Measurements from ENCODE around the gene CLN6. TPM values are rescaled to one million over a fixed set of nuclear protein-coding genes. Genes with fewer than 3 reads are reported as not detected.

The CLN6 gene
- total RNA-seq, 1 donor from 2014 or later = 19.0 TPM

- Histone ChIP-seq H3K4me2 (ENCODE audit: low read length) (no peak overlapping the region), H3K9ac (ENCODE audit: low read length) (no peak overlapping the region), H3K4me1 (ENCODE audit: insufficient read depth, low read length) (peaks cover 3% of the 10 kb centered on the region), H3K4me3 (ENCODE audit: insufficient read depth, low read depth, low read length) (no peak overlapping the region), H3K27ac (ENCODE audit: low read depth, low read length) (no peak overlapping the region), H4K20me1 (ENCODE audit: insufficient read depth, low read length) (no peaks in the 10 kb centered on the region), H3K9me3 (ENCODE audit: insufficient read depth, low read depth, low read length) (no peaks in the 10 kb centered on the region), H3K36me3 (ENCODE audit: insufficient read depth, low read length) (peaks cover 27% of the 10 kb centered on the region), H3K27me3 (ENCODE audit: insufficient read depth, low read length) (no peaks in the 10 kb centered on the region), H2AFZ (ENCODE audit: low read depth, low read length) (no peak overlapping the region), H3K79me2 (ENCODE audit: insufficient read depth, low read length) (no peaks in the 10 kb centered on the region)
- no peak for FAIRE-seq
- TF ChIP-seq EZH2 (IDR thresholded peaks at IDR 0.05; ENCODE audit: insufficient read depth, low read length) (no peak), CTCF (IDR thresholded peaks at IDR 0.05; ENCODE audit: insufficient read depth, low read depth, low read length) (no peak)
- peaks cover 23% of the 10 kb centered on the region for H3K36me3 Mint-ChIP-seq (ENCODE audit: low read depth, unreplicated experiment)
- no peaks in the 10 kb centered on the region for H3K9me3 Mint-ChIP-seq (ENCODE audit: unreplicated experiment)
- no peaks in the 10 kb centered on the region for H3K27me3 Mint-ChIP-seq (ENCODE audit: low read depth, unreplicated experiment)
- no peak overlapping the region for H3K4me3 Mint-ChIP-seq (ENCODE audit: unreplicated experiment)
- H3K4me1 Mint-ChIP-seq (ENCODE audit: low read depth, unreplicated experiment) = peaks cover 9% of the 10 kb centered on the region
- DNase-seq (ENCODE audit: low read depth) = no peak
- H3K27ac Mint-ChIP-seq (ENCODE audit: unreplicated experiment) = no peak overlapping the region
These were observed 36.6 kb downstream of the CLN6 start for GRCh38 chr15:68192804-68193486.

GRCh38 chr15:68192117-68192516, 37.4 kb downstream of the CLN6 start:
- H3K27ac ChIP-seq (ENCODE audit: low read depth, low read length) = no peak overlapping the region
- DNase-seq (ENCODE audit: low read depth) (no peak), FAIRE-seq (no peak)
- H4K20me1 ChIP-seq (ENCODE audit: insufficient read depth, low read length) = no peaks in the 10 kb centered on the region
- H3K9ac ChIP-seq (ENCODE audit: low read length) = no peak overlapping the region
- peaks cover 9% of the 10 kb centered on the region for H3K4me1 ChIP-seq (ENCODE audit: insufficient read depth, low read length)
- H3K4me3 ChIP-seq (ENCODE audit: insufficient read depth, low read depth, low read length) = no peak overlapping the region
- H3K4me2 ChIP-seq (ENCODE audit: low read length) = no peak overlapping the region
- H2AFZ ChIP-seq (ENCODE audit: low read depth, low read length) = no peak overlapping the region
- TF ChIP-seq EZH2 (IDR thresholded peaks at IDR 0.05; ENCODE audit: insufficient read depth, low read length) = no peak
- TF ChIP-seq CTCF (IDR thresholded peaks at IDR 0.05; ENCODE audit: insufficient read depth, low read depth, low read length) = no peak
- Mint-ChIP-seq H3K9me3 (ENCODE audit: unreplicated experiment) (no peaks in the 10 kb centered on the region), H3K27ac (ENCODE audit: unreplicated experiment) (no peak overlapping the region), H3K36me3 (ENCODE audit: low read depth, unreplicated experiment) (peaks cover 15% of the 10 kb centered on the region), H3K4me3 (ENCODE audit: unreplicated experiment) (no peak overlapping the region), H3K4me1 (ENCODE audit: low read depth, unreplicated experiment) (peaks cover 9% of the 10 kb centered on the region), H3K27me3 (ENCODE audit: low read depth, unreplicated experiment) (no peaks in the 10 kb centered on the region)
- H3K9me3 ChIP-seq (ENCODE audit: insufficient read depth, low read depth, low read length) = no peaks in the 10 kb centered on the region
- H3K27me3 ChIP-seq (ENCODE audit: insufficient read depth, low read length) = no peaks in the 10 kb centered on the region
- no peaks in the 10 kb centered on the region for H3K79me2 ChIP-seq (ENCODE audit: insufficient read depth, low read length)
- H3K36me3 ChIP-seq (ENCODE audit: insufficient read depth, low read length) = peaks cover 27% of the 10 kb centered on the region

- H3K27ac Mint-ChIP-seq (ENCODE audit: unreplicated experiment) = no peak overlapping the region
- H3K4me3 Mint-ChIP-seq (ENCODE audit: unreplicated experiment) = no peak overlapping the region
- Histone ChIP-seq H2AFZ (ENCODE audit: low read depth, low read length) (no peak overlapping the region), H4K20me1 (ENCODE audit: insufficient read depth, low read length) (no peaks in the 10 kb centered on the region), H3K79me2 (ENCODE audit: insufficient read depth, low read length) (no peaks in the 10 kb centered on the region), H3K4me2 (ENCODE audit: low read length) (no peak overlapping the region), H3K4me1 (ENCODE audit: insufficient read depth, low read length) (peaks cover 12% of the 10 kb centered on the region), H3K9ac (ENCODE audit: low read length) (no peak overlapping the region), H3K4me3 (ENCODE audit: insufficient read depth, low read depth, low read length) (no peak overlapping the region), H3K9me3 (ENCODE audit: insufficient read depth, low read depth, low read length) (no peaks in the 10 kb centered on the region), H3K27ac (ENCODE audit: low read depth, low read length) (no peak overlapping the region), H3K36me3 (ENCODE audit: insufficient read depth, low read length) (peaks cover 27% of the 10 kb centered on the region), H3K27me3 (ENCODE audit: insufficient read depth, low read length) (no peaks in the 10 kb centered on the region)
- no peak for DNase-seq (ENCODE audit: low read depth)
- H3K27me3 Mint-ChIP-seq (ENCODE audit: low read depth, unreplicated experiment) = no peaks in the 10 kb centered on the region
- H3K9me3 Mint-ChIP-seq (ENCODE audit: unreplicated experiment) = no peaks in the 10 kb centered on the region
- TF ChIP-seq EZH2 (IDR thresholded peaks at IDR 0.05; ENCODE audit: insufficient read depth, low read length) = no peak
- TF ChIP-seq CTCF (IDR thresholded peaks at IDR 0.05; ENCODE audit: insufficient read depth, low read depth, low read length) = no peak
- peaks cover 15% of the 10 kb centered on the region for H3K36me3 Mint-ChIP-seq (ENCODE audit: low read depth, unreplicated experiment)
- H3K4me1 Mint-ChIP-seq (ENCODE audit: low read depth, unreplicated experiment) = peaks cover 9% of the 10 kb centered on the region
- FAIRE-seq = no peak
These were observed 38.0 kb downstream of the CLN6 start for GRCh38 chr15:68191555-68191954.
